Large intestine (tissue), 3 donors: ENCODE measurements around the gene GAGE1. TPM values are rescaled to one million over a fixed set of nuclear protein-coding genes. Genes with fewer than 3 reads are reported as not detected.

ENCODE experiments used
- DNase-seq, 2 donors: peaks; one replicate each; pipeline versions ENCODE4 v3.0.0 to v3.0.0-alpha.2; 2013
- H3K27ac ChIP-seq: one replicate; pipeline ENCODE4 v1.5.1; 2013; ENCODE audit warnings: low read length
- H3K27me3 ChIP-seq: 2 replicates; pipeline ENCODE4 v1.6.1; 2013; ENCODE audit warnings: low read length; ENCODE audit not compliant: control insufficient read depth, insufficient read depth
- H3K36me3 ChIP-seq: 2 replicates; pipeline ENCODE4 v1.6.1; 2013; ENCODE audit warnings: low read length; ENCODE audit not compliant: control insufficient read depth, insufficient read depth
- H3K4me1 ChIP-seq: one replicate; pipeline ENCODE4 v1.6.1; 2013; ENCODE audit warnings: low read length; ENCODE audit not compliant: control insufficient read depth, insufficient read depth
- H3K4me3 ChIP-seq: one replicate; pipeline ENCODE4 v1.5.1; 2013; ENCODE audit warnings: low read length
- H3K9me3 ChIP-seq: one replicate; pipeline ENCODE4 v1.6.1; 2013; ENCODE audit warnings: mild to moderate bottlenecking, low read depth, low read length, moderate library complexity; ENCODE audit not compliant: control insufficient read depth
- WGBS: methylation state at CpG from one replicate; pipeline ENCODE4 v1.1.5; 2013; ENCODE audit warnings: low lambda C conversion rate; ENCODE audit not compliant: insufficient coverage; 5-methylcytosine and 5-hydroxymethylcytosine counted together
- polyA plus RNA-seq: library from polyadenylated mRNA; unstranded; fragments of 120-200 nt; gene quantifications from one replicate; pipeline ENCODE4 v1.2.1, GENCODE V29; 2013

Gene GAGE1
- polyA plus RNA-seq, 1 donor: not detected

- Histone ChIP-seq H3K9me3 (no peaks in the 10 kb centered on the region), H3K36me3 (no peaks in the 10 kb centered on the region), H3K4me3 (no peak overlapping the region), H3K4me1 (no peaks in the 10 kb centered on the region), H3K27me3 (no peaks in the 10 kb centered on the region), H3K27ac (no peak overlapping the region)
- no peak for DNase-seq
- WGBS: no CpG with 5 or more reads among the region's 7 CpGs
These were observed 12.0 kb downstream of the GAGE1 start for GRCh38 chrX:49610718-49611310.

- no CpG with 5 or more reads among the region's 2 CpGs for WGBS
- no peaks in the 10 kb centered on the region for H3K9me3 ChIP-seq
- H3K27ac ChIP-seq: no peak overlapping the region
- H3K27me3 ChIP-seq: no peaks in the 10 kb centered on the region
- H3K4me1 ChIP-seq: no peaks in the 10 kb centered on the region
- H3K4me3 ChIP-seq: no peak overlapping the region
- no peaks in the 10 kb centered on the region for H3K36me3 ChIP-seq
- DNase-seq: no peak
These were observed 19.8 kb downstream of the GAGE1 start for GRCh38 chrX:49618574-49618973.

GRCh38 chrX:49627086-49627777 lies 28.4 kb downstream of the GAGE1 start:
- DNase-seq: no peak
- Histone ChIP-seq H3K27ac (no peak overlapping the region), H3K4me3 (no peak overlapping the region), H3K36me3 (no peaks in the 10 kb centered on the region), H3K9me3 (no peaks in the 10 kb centered on the region), H3K4me1 (no peaks in the 10 kb centered on the region), H3K27me3 (no peaks in the 10 kb centered on the region)
- WGBS: no CpG with 5 or more reads among the region's 33 CpGs

- Histone ChIP-seq H3K9me3 (no peaks in the 10 kb centered on the region), H3K36me3 (no peaks in the 10 kb centered on the region), H3K4me3 (no peak overlapping the region), H3K27me3 (no peaks in the 10 kb centered on the region), H3K4me1 (no peaks in the 10 kb centered on the region), H3K27ac (no peak overlapping the region)
- DNase-seq: no peak
- WGBS: no CpG with 5 or more reads among the region's 8 CpGs
These were observed 46.3 kb downstream of the GAGE1 start for GRCh38 chrX:49644991-49645637.

- Histone ChIP-seq H3K4me3 (no peak overlapping the region), H3K27ac (no peak overlapping the region), H3K9me3 (no peaks in the 10 kb centered on the region), H3K36me3 (no peaks in the 10 kb centered on the region), H3K27me3 (no peaks in the 10 kb centered on the region), H3K4me1 (no peaks in the 10 kb centered on the region)
- no peak for DNase-seq
- WGBS: no CpG with 5 or more reads among the region's 3 CpGs
These were observed 57.7 kb downstream of the GAGE1 start for GRCh38 chrX:49656533-49656932.

Other genes starting within 250 kb of the GAGE1 start
- gene GAGE12C, start 66.8 kb upstream of the GAGE1 start, polyA plus RNA-seq: not detected
- not detected for gene GAGE12D, start 57.3 kb upstream of the GAGE1 start, polyA plus RNA-seq
- gene GAGE12E, start 47.7 kb upstream of the GAGE1 start, polyA plus RNA-seq: not detected
- gene GAGE12F, start 38.2 kb upstream of the GAGE1 start, polyA plus RNA-seq: not detected
- gene GAGE12G, start 28.6 kb upstream of the GAGE1 start, polyA plus RNA-seq: not detected
- not detected for gene GAGE12H, start 19.1 kb upstream of the GAGE1 start, polyA plus RNA-seq
- gene GAGE2A, start 9.5 kb upstream of the GAGE1 start, polyA plus RNA-seq: not detected
- not detected for gene PAGE1, start 97.0 kb downstream of the GAGE1 start, polyA plus RNA-seq
- gene PAGE4, start 230.3 kb downstream of the GAGE1 start, polyA plus RNA-seq: not detected